T-helper 1 cell (primary cell): ENCODE results near the gene CPED1.
"Not testable (repeated sequence)": the region's sequence is repeated elsewhere in the genome, so short reads cannot be mapped to it uniquely, and the experiment has no call there.

ENCODE experiments used
- DNase-seq, 5 donors: peaks; one replicate each; pipeline ENCODE4 v3.0.0-alpha.2; 2012 to 2020

CPED1 gene

DNA sequence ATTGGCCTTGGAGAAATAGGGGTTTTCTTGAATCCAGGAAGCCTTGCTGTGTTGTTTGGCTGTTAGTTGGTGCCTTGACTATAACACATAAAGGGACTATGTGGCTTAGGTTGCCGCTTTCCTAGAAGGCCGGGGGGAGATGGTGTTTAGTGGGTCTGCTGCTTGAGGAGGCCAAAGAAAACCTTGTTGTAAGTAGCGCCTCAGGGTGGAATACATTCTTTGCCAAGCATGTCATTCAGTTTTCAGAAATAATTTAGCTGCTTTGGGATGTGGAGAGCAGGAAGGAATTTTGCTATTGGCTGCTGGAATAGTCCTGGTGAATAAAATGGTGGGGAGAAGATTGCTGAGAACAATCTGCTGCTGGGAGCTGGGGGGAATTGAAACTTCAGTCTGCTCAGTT, 207.4 kb downstream of the CPED1 start:
- no peak for DNase-seq

DNA sequence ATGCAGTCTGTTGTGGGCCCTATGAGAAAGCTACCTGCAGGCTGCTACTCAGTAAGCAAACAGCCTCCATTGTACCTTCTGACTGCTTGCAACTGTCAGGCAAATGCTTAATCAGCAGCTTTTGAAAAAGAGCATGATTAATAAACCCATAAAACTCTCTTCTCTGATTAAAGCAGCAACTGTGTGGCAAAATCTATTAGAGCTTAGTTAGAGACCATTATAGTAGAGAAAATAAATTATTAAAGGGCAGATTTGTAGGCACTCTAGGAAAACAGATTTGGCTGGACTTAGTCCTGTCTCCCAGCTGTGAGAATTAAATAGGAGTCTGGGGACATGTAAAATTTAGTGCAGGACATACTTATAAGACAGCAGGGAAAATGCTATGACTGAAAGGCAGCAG, 207.8 kb downstream of the CPED1 start:
- no peak for DNase-seq

GRCh38 chr7:121197455-121197854, 208.9 kb downstream of the CPED1 start:
- no peak for DNase-seq

DNA sequence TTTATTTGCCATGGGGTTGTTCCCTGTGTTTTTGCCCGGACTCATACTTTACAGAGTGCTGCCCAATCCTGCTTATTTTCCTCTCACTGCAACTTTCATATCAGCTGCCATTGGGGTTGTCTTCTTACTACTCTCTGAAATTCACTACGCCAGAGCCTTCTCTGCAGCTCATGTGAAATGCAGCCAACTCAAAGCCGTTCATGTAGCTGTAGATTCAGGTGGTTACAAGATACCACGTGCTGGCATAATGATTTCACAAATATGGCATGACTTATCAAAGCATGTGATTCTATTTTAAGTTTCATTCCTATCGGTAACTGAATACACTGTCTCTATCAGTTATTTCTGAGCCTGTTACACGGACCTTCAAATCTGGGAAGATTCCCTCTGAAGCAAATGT, 210.0 kb downstream of the CPED1 start:
- no peak for DNase-seq

DNA sequence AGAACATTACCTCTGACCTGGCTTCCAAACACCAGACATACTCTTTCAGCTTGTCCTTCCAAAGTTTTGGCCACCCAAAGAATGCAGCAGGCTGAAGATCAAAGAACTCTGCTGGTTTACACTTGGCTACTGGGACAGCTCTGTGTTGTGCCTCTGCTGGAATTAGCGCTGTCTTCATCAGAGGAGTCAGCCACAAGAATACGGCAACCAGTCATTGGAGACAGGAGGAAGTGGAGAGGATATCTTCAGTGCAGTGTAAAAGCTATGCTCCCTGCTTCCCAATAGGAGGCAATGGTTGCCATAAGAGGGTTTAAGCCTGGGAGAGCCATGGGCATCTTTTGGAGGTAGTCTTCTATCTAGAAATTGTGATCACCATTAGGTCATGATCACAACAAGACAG, 213.6 kb downstream of the CPED1 start:
- no peak for DNase-seq

- no peak for DNase-seq
Observed at GRCh38 chr7:121202834-121203233, 214.3 kb downstream of the CPED1 start.

- no peak for DNase-seq
Observed at GRCh38 chr7:121204537-121204936, 216.0 kb downstream of the CPED1 start.

- no peak for DNase-seq
Observed at GRCh38 chr7:121205777-121206176, 217.3 kb downstream of the CPED1 start.

- DNase-seq = no peak
Observed at GRCh38 chr7:121211253-121211652, 222.7 kb downstream of the CPED1 start.

GRCh38 chr7:121212036-121212435, 223.5 kb downstream of the CPED1 start:
- DNase-seq = no peak

- no peak for DNase-seq
Observed at GRCh38 chr7:121214657-121215056, 226.1 kb downstream of the CPED1 start.

DNA sequence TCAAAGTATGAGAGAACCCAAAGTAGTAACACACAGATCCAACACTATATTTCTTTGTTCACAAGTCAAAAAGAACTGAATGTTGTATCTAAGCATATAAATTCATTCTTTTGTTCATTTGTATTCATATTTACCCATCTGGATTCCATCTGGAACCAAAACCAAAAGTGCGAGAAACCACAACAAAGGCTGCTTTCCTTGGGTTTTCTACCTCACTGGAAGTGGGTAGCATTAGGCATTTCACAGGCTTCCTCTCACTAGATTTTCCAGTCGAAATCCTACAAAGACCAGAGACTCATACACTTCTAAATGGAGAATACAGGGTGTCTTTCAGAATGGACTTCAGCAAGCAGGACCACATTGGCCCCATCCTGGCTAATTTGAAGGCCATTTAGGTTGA, 230.5 kb downstream of the CPED1 start:
- DNase-seq = no peak

- DNase-seq = not testable (repeated sequence)
Observed at GRCh38 chr7:121221108-121221507, 232.6 kb downstream of the CPED1 start.

DNA sequence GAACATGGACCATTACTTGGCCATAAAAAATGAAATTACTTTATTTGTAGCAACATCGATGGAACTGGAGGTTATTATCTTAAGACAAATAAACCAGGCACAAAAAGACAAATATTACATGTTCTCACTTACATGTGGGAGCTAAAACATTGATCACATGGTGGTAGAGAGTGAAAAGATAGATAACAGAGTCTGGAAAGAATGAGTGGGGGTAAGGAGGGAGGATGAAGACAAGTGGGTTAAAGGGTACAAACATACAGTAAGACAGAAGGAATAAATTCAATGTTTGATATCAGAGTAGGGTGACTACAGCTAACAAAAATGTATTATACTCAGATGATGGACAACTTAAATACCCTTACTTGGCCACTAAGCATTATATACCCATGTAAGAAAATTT, 240.3 kb downstream of the CPED1 start:
- no peak for DNase-seq

DNA sequence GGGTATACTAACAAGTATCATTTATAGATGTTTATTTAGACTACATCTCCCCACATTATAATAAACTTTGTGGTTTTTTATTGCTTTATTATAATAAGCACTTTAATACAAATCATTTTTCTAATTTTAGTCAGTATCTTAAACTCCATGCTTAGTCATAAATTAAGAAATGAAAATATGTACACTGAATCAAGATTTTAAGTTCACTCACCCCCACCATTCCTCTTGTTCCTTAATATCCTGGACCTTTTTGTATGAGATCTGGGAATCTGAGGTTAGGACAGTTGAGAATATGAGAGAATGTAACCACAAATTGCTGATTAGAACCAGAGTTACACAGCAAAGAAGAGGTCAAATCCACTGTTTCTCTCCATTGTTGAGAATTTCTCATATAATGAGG, 246.7 kb downstream of the CPED1 start:
- DNase-seq = no peak

- no peak for DNase-seq
Observed at GRCh38 chr7:121237601-121238000, 249.1 kb downstream of the CPED1 start.

GRCh38 chr7:121244120-121244870, 255.8 kb downstream of the CPED1 start:
- DNase-seq = no peak

DNA sequence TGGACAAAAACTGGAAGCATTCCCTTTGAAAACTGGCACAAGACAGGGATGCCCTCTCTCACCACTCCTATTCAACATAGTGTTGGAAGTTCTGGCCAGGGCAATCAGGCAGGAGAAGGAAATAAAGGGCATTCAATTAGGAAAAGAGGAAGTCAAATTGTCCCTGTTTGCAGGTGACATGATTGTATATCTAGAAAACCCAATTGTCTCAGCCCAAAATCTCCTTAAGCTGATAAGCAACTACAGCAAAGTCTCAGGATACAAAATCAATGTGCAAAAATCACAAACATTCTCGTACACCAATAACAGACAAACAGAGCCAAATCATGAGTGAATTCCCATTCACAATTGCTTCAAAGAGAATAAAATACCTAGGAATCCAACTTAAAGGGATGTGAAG, 262.9 kb downstream of the CPED1 start:
- not testable (repeated sequence) for DNase-seq

DNA sequence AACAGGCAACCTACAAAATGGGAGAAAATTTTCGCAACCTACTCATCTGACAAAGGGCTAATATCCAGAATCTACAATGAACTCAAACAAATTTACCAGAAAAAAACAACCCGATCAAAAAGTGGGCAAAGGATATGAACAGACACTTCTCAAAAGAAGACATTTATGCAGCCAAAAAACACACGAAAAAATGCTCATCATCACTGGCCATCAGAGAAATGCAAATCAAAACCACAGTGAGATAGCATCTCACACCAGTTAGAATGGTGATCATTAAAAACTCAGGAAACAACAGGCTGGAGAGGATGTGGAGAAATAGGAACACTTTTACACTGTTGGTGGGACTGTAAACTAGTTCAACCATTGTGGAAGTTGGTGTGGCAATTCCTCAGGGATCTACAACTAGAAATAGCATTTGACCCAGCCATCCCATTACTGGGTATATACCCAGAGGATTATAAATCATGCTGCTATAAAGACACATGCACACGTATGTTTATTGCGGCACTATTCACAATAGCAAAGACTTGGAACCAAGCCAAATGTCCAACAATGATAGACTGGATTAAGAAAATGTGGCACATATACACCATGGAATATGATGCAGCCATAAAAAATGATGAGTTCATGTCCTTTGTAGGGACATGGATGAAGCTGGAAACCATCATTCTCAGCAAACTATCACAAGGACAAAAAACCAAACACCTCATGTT, 264.2 kb downstream of the CPED1 start:
- not testable (repeated sequence) for DNase-seq

DNA sequence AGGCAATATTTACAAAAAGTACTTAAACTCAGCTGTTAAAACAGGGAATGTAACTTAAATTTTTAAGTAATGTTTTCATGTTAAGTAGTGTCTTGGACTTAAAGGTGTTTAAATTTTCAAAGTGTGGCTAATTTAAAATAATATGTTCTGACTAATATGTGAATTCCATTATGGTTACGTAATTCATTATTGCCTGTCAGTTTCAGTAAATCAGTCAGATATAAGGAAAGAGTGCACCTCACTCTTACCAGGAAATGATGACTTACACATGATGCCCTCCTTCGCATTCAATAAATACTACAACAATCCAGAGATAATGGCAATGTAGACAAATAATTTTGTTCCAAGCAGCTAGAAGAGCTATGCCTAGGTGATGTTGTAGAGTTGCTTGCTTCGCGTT, 271.3 kb downstream of the CPED1 start:
- DNase-seq = no peak

DNA sequence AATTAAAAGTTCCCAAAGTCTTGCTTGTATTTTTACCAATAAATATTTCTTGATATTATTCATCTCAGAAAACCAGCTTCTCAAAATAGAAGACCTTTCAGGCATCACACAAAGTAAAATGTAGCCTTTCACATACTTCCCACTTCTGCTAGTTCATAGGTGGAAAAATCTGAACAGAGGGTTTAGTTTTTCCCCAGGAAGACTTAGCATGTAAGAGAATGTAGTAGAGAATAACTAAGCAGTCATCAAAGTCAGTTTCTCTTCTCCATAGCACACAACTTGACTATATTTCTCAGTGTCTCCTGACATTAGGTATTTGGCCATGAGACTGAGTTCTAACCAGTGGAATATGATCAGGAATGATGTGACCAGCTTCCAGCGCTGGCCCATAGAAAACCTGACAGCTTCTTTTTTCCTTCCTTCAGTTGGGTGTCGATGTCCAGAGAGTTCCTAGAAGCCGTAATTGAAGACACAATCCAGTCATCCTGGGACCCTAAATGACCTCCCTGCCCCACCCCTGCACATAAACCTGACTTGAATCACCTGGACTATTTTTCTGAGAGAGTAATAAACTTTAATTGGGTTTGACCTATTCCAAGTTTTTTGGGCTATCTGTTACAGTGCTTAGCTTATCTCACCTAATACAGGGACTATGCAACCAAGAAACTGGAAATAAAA, 272.8 kb downstream of the CPED1 start:
- DNase-seq = no peak

DNA sequence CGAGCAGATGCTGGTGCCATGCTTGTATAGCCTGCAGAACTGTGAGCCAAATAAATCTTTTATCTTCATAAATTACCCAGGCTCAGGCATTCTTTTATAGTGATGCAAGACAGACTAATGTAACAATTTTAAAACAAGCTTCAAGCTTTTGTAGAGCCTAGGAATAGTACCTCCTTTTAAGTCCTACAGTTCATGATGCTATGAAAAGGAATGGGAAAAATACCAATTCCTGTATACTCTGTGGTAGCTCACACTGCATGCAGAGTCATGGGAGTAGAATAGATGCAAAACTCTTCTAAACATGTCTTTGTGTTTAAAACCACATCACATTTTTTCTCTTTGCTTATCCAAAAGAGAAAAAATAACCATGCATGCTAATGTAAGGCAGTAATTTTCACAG, 273.7 kb downstream of the CPED1 start:
- DNase-seq = no peak

GRCh38 chr7:121262969-121263368, 274.5 kb downstream of the CPED1 start:
- DNase-seq = no peak

DNA sequence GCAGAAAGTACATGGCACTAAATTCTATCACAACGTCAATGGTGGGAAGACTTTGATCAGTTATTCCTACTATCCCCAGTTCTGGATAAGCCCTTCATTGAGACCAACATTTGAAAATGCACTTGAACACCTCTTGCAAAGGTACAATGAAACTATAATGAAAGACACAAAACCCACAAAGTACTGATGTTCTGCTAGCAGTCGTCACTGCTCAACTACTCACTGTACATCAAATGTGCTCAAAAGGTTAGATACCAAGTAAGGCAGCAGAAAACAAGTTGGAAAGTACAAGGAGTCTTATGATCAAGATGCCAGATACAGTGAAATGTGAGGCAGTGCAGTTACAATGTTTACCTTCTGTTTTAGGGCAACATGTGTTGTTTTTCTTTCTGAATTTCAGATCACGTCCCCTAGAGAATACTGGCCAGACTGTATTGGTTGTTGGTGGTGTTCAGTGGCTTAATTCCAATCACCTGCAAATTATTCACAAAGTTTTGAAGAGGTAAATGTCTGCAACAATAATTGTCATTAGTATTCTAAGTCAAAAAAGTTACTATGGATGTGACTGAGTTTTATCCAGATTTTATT, 277.9 kb downstream of the CPED1 start:
- DNase-seq = no peak
